C1 segment of cervical spinal cord (tissue), 14 donors: Measurements from ENCODE around the gene AGFG2.
A peak's percentile ranks its signal among the peaks of the same experiment; 100 is the strongest.
"Not testable (repeated sequence)": the region's sequence is repeated elsewhere in the genome, so short reads cannot be mapped to it uniquely, and the experiment has no call there.

Source experiments
- DNase-seq, 14 donors: peaks; one replicate each; lab custom pipeline; 2025; lab: John Stamatoyannopoulos, UW

AGFG2 gene

DNA sequence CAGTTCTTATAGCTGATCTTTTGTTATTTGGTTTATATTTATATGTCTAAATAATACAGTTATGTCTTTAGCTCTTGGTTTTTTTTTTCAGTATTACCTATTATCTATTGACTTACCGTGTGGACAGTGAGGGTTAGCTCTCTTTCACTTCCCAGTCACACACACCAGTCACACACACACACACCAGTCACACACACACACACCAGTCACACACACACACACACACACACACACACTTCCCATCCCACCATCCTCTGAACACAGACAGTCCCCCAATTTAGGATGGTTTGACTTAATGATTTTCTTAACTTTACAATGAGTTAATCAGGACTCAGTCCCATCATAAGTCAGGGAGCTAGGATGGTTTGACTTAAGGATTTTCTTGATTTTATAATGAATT is 18.9 kb upstream of the AGFG2 start:
- no peak for DNase-seq

DNA sequence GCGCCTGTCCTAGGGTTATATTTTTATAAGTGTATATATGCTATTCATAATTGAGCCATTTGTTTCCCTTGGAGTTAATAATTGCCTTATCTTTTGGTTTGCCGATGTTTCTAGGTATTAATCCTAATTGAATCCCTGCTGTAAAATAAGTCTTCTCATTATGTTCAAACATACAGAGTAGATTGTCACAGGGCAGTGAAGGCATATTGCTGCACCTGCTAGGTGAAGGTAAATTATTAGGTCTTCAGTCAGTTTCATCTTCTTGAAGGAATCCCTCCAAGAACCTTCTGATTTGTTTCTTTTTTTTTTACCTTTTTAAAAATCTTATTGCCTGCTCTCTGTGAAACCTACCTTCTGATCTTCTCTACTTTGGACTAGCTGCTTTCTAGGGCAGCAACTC is 17.9 kb upstream of the AGFG2 start:
- no peak for DNase-seq

DNA sequence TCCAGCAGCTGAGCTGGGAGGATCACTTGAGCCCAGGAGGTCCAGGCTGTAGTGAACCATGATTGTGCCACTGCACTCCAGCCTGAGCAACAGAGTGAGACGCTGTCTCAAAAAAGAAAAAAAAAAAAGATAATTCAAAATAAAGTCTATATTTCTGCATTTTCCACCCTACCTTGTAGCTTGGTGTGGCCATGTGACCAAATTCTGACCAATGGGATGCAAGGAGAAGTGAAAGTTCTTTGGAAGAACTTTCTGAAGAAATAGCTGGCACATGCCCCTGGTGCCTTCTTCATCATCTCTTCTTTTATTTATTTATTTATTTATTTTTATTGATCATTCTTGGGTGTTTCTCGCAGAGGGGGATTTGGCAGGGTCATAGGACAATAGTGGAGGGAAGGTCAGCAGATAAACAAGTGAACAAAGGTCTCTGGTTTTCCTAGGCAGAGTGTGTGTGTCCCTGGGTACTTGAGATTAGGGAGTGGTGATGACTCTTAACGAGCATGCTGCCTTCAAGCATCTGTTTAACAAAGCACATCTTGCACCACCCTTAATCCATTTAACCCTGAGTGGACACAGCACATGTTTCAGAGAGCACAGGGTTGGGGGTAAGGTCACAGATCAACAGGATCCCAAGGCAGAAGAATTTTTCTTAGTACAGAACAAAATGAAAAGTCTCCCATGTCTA is 17.0 kb upstream of the AGFG2 start:
- not testable (repeated sequence) for DNase-seq

DNA sequence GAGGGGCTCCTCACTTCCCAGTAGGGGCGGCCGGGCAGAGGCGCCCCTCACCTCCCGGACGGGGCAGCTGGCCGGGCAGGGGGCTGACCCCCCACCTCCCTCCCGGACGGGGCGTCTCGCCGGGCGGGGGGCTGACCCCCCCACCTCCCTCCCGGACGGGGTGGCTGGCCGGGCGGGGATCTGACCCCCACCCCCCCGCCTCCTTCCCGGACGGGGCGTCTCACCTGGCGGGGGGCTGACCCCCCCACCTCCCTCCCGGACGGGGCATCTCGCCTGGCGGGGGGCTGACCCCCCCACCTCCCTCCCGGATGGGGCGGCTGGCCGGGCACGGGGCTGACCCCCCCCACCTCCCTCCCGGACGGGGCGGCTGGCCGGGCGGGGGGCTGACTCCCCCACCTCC is 15.8 kb upstream of the AGFG2 start:
- not testable (repeated sequence) for DNase-seq

DNA sequence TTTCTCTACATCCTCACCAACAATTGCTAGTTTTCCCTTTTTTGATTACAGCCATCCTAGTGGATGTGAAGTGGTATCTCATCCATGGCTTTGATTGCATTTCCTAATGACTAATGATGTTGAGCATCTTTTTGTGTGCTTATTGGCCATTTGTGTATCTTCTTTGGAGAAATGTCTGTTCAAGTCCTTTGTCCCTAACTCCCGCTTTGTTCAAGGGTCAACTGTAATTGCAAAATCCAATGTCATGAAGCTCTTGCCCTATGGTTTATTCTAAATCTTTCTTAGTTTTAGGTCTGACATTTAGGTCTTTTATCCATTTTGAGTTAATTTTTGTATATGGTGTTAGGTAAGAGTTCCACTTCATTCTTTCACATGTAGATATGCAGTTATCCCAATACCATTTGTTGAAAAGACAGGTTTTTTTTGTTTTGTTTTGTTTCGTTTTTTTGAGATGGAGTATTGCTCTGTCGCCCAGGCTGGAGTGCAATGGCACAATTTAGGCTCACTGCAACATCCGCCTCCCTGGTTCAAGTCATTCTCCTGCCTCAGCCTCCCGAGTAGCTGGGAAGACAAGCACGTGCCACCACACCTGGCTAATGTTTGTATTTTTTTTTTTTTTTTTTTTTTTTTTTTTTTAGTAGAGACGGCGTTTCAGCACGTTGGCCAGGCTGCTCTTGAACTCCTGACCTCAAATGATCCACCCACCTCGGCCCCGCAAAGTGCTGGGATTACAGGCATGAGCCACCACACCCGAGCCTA is 10.7 kb upstream of the AGFG2 start:
- not testable (repeated sequence) for DNase-seq

DNA sequence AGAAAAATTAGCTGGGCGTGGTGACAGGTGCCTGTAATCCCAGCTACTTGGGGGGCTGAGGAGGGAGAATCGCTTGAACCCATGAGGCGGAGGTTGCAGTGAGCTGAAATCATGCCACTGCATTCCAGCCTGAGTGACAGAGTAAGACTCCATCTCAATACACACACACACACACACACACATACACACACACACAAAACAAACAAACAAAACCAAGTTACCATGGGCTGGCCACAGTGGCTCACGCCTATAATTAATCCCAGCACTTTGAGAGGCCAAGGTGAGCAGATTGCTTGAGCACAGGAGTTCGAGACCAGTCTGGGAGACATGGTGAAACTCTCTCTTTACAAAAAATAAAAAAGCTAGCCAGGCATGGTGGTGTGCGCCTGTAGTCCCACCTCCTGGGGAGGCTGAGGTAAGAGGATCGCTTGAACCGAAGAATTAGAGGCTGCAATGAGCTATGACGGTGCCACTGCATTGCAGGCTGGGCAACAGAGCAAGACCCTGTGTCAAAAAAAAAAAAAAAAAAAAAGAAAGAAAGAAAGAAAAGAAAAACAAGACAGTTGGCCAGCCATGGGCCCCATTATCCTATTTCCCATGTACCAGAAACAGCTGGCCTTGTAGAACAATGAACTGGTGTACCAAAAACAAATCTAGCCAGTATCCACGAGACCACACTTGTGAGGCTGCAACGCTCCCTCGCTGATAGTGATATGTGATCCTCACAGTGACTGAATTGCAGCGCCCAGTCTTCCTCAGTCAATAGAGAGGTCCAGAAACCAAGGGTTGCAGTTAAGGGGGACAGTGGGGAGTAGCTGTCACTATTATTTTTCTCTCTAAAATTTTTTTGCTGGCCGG is 6.6 kb upstream of the AGFG2 start:
- no peak for DNase-seq

DNA sequence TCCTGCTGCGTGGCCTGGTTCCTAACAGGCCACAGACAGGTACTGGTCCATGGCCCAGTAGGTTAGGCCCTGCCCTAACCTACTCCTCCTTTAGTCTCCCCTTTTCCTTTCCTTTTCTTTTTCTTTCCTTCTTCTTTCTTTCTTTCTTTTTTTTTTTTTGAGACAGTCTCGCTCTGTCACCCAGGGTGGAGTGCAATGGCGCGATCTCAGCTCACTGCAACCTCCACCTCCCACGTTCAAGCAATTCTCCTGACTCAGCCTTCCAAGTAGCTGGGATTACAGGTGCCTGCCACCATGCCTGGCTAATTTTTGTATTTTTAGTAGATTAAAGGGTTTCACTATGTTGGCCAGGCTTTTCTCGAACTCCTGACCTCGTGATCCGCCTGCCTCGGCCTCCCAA is 3.0 kb upstream of the AGFG2 start:
- DNase-seq: not testable (repeated sequence)

DNA sequence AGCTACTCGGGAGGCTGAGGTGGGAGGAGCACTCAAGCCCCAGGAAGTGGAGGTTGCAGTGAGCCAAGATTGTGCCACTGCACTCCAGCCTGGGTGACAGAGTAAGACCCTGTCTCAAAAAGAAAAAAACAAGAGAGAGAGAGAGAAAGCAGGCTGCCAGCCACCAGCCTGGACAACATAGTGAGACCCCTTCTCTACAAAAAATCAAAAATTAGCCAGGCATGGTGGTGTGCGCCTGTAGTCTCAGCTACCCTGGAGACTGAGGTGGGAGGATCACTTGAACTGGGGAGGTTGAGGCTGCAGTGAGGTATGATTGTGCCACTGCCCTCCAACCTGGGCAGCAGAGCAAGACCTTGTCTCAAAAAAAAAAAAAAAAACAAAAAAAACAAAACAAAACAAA is 2.3 kb upstream of the AGFG2 start:
- not testable (repeated sequence) for DNase-seq

DNA sequence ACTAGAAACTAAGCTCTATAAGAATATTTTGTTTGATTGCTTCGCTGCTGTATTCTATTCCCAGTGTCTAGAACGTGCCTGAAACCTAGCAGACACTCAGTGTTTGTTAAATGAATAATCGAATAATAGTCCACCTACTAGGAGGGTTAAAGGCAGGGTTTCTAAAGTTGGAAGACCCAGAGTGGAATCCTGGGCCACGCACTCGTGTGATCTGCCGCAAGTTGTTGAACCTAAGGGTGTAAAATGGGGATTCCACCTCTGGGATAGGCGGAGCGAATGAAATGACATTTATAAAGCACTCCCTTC is 702 bp upstream of the AGFG2 start:
- no peak for DNase-seq

DNA sequence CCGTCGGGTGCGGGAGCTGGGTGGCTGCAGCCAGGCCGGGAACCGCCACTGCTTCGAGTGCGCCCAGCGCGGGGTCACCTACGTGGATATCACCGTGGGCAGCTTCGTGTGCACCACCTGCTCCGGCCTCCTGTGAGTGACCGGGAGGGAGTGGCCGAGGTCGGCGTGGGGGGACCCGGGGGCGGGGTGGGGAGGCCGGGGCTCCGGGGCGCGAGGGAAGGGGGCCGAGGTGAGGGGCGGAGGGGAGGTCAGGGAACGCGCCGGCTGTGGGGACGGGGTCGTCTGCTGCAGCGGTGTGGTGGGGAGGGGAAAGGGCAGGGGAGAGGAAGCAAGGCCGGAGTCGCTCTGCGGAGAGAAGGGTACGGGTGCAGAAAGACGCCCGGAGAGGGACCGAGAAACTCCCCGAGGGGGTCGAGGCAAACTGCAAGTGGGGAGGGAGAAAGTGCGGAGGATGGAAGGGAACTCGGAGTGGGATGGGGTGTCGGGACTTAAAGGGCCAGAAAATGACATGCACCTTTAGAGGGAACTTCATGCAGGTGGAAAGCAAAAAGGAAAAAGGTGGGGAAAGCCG is 518 bp downstream of the AGFG2 start:
- DNase-seq: no peak

DNA sequence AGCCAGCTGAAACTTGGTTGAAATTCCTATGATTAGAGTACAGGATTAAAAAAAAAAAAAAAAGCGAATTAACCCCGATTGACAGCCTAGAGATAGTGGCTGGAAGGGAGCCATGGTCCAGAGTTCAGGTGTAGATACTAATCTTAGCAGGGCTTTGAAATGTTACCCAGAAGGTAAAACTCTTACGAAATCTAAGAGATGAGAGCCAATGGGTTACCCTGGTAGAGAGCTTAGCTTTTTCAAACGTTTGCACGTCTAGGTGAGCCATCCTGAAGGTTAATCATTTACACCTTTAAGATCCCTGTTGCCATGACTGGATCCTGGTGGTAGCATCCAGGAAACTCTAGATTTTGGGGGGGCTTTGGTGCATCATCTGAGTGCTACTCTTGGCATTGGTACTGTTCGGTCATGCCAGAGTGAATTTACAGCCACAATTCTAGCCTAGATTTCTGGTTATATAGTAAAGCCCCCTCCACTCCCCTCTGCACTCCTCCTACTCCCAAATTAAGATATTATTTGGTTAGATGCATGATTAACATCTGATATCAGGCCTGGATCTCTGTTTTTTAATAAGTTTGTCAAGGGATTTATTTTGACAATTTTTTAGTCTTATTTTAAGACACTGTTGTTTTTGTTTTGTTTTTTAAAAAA is 1.2 kb downstream of the AGFG2 start:
- no peak for DNase-seq

DNA sequence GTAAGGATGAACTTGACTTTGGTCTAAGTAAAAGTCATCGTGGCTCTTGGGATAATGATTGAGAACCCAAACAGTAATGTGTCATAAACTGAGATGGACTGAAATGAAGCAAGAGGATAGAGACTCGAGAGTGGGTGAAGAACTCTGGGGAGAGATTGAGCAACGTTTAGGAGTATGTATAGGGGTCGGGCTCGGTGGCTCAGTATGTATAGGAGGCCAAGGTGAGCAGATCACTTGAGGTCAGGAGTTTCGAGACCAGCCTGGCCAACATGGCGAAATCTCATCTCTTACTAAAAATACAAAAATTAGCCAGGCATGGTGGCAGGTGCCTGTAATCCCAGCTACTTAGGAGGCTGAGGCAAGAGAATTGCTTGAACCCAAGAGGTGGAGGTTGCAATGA is 2.3 kb downstream of the AGFG2 start:
- DNase-seq: not testable (repeated sequence)

DNA sequence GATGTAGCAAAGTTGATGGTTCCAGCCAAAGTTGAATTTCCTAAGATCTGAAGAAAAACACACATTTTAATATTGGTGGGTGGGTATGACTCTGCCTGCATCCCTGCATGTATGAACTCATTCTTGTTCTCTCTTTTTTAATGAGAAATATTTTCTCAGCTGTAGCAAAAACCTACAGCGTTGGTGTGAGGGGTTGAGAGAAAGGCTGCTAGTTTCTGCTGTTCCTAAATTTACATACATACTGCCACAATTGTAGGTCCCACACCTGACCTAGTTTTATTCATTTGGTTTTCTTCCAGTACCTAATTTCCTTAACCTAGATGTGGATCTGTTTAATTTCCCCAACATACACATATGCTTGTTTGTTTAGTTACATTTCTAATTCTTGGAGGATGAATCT is 4.6 kb downstream of the AGFG2 start:
- DNase-seq: no peak

DNA sequence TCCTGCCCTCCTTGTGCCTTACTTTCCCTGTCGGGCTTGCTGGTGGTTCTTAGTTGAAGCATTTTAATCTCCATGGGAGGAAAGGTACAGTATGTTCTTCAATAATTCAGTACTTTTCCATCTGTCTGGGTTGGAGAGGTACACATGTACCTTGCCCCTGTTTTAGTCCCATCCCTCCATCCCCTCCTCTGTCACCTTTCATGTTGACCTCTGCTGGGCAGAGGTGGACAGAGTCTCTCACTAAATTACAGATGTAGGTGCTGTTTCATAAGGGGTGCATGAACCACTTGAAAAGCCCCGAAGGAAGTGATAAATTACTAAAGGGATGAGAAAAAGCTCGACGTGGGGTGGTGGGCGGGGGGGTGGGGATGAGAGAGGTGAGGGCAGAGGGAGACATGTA is 5.4 kb downstream of the AGFG2 start:
- DNase-seq: no peak

DNA sequence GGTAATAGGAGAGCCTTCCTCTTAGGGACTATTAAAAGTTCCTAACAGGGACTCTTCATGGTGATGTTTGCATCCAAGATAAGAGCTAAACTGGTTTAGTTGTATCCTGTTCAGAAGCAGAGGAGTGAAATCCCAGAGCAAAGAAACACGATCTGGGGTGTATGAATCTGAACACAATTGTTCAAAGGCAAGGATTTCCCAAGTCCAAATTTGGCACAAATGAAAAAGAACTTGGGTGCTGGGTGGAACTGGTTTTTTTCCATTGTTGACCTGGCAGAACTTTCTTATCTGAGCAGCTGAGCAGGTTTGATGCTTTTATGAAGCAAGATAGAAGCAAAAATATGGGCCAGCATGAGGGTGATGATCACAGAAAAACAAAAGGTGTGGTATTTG is 6.0 kb downstream of the AGFG2 start:
- DNase-seq: peak in 1 of 14 donors; percentile 48

DNA sequence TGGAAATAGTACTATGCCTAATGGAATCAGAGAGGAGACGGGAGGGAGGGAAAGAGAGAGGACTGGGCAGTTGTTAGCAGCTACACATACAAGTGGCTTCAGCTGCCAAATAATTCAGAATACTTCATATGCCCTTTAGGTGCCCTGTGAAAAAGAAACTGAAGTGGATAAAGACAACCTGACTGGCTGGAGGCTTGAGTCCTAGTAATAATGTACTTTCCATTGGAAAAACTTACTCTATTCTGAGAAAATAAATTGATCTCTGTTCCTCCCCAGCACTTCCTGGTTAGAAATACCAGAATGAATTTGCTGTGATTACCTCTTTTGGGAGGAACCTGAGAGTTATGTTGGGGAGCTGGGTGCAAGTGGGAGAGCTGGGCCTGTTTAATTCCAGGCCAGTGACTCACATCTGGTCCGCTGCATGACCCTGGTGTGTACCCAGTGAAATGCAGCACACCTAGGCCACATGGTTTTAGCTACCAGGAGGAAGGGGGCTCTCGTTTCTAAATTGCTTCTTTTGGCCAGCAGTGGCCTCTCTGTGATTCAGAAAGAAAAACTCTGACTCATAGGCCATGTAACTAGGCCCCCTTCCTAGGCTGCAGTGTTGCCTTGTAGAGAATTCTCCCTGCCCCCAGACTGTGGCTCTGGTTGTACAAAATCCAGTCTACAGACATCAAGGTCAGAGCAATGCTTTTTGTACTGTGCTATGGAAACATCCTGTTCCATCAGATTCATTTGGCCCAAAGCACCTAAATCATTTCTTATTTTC is 6.5 kb downstream of the AGFG2 start:
- peak in 9 of 14 donors; percentile 10 to 70 (median 27) for DNase-seq

DNA sequence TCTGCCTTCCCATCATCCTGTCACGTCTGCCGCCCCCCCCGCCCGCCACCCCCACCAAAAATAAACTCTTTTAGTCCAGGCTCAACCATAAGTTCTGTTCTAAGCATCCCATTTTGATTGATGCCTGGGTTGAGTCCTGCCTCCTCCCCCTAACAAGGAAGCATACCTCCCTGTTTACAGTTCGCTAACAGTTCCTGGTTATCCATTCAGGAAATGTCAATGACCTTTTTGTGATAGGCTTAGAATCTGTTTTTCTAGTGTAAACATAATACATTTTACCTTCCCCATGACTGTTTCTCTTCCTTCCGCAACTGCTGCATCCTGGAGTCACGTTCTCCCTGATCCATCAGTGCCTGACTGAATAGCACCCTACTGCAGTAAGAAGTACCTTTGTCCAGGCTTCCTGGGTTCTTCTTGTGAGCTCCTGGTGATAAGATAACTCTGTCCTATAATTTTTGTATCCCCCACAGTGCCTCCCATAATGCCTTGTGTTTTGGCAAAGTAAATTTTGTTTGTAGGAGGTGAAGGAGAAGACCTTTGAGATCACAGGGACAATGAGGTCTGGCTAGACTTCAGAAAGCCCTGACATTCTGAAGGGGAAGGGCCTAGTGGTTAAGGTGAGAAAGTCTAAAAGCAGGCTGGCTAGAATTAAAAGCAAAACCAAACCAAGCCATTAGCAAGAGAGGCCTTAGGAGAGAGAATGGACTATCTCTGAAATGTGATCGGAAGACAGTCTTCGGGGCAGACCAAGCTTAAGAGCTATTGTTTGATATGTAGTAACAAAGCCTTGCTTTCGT is 7.3 kb downstream of the AGFG2 start:
- DNase-seq: no peak

DNA sequence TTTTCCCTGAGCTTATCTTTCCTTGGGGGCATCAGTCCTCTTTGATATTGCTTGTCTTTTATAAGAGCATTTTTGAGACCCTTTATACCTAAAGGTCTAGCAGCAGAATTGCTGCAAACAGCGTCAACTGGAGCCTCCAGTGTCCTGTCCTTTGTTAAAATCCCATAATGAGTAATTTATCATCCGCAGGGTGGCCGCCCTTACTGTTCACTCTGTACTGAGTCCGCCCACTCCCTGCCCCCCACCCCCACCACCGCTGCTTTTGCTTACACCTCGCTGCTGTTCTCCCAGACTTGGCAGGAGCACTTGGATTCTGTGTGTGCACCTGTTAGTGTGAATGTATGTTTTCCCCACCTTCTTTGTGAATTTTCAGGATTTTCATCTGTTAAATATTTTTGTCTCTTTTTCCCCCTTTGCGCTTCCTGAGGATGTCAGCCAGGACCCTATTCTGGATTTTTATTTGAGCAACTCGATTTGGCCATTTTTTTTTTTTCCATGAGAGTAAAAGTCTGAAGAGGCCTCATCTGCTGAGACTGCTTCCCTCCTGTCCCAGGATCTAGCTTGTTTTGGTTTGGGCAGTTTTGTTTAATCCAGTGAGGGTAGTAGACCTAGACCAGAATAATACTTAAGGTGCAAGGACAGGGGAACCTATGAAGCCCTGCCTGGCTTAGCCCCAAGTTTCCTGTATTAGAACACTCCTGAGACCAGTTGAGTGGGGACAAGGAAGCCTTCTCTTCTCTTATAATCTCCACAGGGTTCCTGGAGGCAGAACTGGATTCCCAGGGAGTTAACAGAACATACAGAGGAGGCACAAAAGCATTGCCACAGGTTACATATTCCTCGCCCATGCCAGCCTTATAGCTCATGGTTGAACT is 8.2 kb downstream of the AGFG2 start:
- no peak for DNase-seq

DNA sequence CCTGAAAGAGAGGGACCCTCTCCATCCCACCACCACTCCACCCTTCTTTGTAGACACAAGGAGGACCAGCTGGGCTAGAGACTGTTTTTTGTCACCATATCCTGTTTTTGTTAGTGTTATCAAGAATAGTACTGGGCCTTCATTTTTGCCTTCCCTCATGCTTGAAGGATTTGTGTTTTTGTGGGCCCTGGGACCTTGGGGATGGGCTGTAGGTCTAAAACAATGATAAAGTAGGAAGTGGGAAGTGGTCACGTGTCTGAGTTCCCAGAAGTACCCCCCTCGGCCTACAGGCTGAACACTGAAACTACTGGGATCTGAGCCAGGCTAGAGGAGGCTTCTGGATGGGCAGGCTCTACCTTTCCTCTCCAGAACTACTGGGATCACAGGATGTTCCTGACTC is 8.9 kb downstream of the AGFG2 start:
- peak in 1 of 14 donors; percentile 15 for DNase-seq
